ENCODE measurements around the gene CAPN13. TPM values are rescaled to one million over a fixed set of nuclear protein-coding genes. Genes with fewer than 3 reads are reported as not detected.

Gene CAPN13
- total RNA-seq, 2 donors from 2014 or later, result 5.6 to 21.3 TPM

DNA sequence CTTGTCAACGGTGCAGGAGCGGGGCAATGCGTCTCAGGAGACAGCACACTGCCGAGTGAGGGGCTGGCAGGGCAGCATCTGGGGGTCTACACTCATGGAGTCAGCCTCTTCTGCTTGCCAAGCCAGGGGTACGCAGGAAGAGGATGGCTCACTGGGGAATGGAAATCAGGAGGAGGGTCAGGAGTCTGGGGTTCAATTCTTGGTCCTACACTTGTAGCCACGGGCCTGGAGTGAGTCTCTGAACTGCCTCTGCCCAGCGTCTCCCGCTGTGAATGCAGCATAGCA, 70.0 kb downstream of the CAPN13 start:
- DNase-seq (no peak), ATAC-seq (no peak)
- Histone ChIP-seq H3K9me3 (no peaks in the 10 kb centered on the region), H3K27ac (no peak overlapping the region), H3K4me3 (no peak overlapping the region), H3K4me1 (peaks cover 5% of the 10 kb centered on the region), H3K36me3 (replicated peaks in 1 of 2; ENCODE audit: insufficient read depth in 1 of 2, low read depth in 2 of 2) (no peaks in the 10 kb centered on the region), H3K27me3 (no peaks in the 10 kb centered on the region)
- TF ChIP-seq, protein P1, sequence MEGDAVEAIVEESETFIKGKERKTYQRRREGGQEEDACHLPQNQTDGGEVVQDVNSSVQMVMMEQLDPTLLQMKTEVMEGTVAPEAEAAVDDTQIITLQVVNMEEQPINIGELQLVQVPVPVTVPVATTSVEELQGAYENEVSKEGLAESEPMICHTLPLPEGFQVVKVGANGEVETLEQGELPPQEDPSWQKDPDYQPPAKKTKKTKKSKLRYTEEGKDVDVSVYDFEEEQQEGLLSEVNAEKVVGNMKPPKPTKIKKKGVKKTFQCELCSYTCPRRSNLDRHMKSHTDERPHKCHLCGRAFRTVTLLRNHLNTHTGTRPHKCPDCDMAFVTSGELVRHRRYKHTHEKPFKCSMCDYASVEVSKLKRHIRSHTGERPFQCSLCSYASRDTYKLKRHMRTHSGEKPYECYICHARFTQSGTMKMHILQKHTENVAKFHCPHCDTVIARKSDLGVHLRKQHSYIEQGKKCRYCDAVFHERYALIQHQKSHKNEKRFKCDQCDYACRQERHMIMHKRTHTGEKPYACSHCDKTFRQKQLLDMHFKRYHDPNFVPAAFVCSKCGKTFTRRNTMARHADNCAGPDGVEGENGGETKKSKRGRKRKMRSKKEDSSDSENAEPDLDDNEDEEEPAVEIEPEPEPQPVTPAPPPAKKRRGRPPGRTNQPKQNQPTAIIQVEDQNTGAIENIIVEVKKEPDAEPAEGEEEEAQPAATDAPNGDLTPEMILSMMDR (IDR thresholded peaks at IDR 0.05), result no peak
- no peak for TF ChIP-seq POLR2A (IDR thresholded peaks at IDR 0.05)
- intact Hi-C loops (cut with DNase I), result no loop called here
- WGBS, 2 donors, result 64 to 67% methylated on average over 5 to 8 of the region's 8 CpGs

DNA sequence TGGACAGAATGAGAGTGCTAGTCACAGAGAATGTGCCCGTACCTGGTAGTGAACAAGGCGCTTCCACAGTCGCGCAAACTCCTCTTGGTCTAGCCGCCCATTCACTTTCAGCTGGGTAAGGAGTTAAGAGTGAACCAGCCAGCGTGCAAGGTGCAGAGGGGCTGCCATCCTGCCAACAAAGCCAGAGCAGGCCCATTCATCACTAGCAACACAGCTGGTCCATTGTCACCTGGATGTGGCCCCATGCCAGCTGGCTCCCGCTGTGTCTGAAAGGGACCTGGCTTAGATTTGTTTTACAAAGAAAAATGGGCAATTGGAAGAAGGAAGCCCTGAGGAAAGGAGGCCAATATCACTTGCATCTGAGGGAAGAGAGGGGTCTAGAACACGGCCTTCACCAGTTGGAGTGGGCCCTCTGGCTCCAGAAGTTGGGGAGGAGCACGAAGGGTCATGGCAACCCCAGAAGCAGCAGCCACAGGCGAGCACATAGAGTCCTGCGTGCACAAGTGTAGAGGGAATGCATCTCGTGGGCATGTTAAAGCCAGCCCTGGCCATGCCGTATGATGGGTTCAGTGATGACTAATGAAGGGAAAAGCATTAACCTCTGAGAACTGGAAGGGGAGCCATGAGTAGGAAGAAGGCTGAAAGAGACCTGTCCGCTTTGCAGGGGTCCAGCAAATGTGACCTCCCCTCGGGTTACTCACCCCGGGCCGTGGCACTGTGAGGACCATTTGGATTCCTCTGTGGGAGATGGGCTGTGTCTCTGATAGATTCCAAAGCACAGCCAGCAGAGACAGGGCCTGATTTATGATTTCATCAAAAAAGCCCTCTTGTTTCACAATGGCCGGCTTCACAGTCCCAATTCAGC, 70.6 kb downstream of the CAPN13 start:
- Histone ChIP-seq H3K9me3 (no peaks in the 10 kb centered on the region), H3K4me1 (peaks cover 5% of the 10 kb centered on the region), H3K27ac (no peak overlapping the region), H3K36me3 (replicated peaks in 1 of 2; ENCODE audit: insufficient read depth in 1 of 2, low read depth in 2 of 2) (no peaks in the 10 kb centered on the region), H3K4me3 (no peak overlapping the region), H3K27me3 (no peaks in the 10 kb centered on the region)
- TF ChIP-seq POLR2A (IDR thresholded peaks at IDR 0.05), result no peak
- TF ChIP-seq, protein P1 (IDR thresholded peaks at IDR 0.05), result no peak
- WGBS, 2 donors, result 58 to 63% methylated on average over 15 to 18 of the region's 18 CpGs
- DNase-seq, result peak; percentile 52 to 76 (median 65)
- ATAC-seq, result peak; percentile 63
- intact Hi-C loops (cut with DNase I), result no loop called here

DNA sequence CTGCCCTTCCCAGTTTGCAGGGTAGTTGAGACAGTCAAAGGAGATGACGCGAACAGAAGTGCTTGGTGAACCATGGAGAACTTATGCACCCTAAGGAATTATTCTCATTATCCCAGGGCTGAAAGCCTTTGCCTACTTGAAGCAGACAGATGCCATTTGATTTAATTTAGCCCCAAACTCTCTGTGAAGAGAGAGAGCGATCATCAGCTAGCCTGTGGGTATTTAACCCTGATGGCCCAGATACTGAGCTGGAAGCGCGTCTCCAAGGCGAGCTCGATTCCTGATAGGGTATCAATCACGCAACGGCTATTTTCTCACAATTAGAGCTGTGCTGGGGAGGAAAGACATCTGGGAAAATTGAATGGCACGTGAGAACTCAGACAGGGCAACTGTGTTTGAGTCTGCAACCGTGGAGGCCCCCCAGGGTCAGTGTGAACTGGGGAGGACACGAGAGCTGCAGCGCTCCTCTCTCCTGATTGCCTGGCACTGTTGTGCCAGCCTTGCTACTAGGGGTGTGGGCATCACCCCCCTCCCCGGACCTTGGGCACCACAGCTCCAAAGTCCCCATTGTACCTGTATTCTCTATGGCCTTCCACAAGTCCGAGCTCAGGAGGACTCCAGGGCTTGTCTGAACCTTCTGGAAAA, 73.2 kb downstream of the CAPN13 start:
- Histone ChIP-seq H3K9me3 (no peaks in the 10 kb centered on the region), H3K4me3 (no peak overlapping the region), H3K27ac (no peak overlapping the region), H3K36me3 (replicated peaks in 1 of 2; ENCODE audit: insufficient read depth in 1 of 2, low read depth in 2 of 2) (no peaks in the 10 kb centered on the region), H3K27me3 (no peaks in the 10 kb centered on the region), H3K4me1 (peaks cover 5% of the 10 kb centered on the region)
- intact Hi-C loops (cut with DNase I), result no loop called here
- DNase-seq, result no peak
- no peak for TF ChIP-seq POLR2A (IDR thresholded peaks at IDR 0.05)
- WGBS, 2 donors, result 68 to 71% methylated on average over 11 to 15 of the region's 15 CpGs
- ATAC-seq, result no peak

DNA sequence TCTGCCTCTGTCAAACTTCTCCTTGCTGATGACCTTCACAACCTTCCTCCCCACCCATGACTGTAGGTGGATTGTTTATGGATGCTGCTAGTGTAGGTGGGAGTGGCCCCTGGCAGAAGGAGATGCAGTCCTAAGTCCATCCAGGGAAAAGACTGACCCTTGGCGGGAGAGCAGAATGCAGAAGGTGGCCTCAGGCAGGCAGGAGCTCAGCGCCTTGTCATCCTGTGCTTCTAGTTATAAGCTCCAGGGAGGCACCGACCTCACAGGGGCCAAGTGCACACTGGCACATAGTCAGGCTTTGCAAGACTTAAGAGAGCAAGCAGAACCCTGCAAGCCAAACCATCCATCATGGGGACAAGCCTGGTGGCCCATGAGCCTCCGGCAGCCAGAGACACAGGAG, 74.4 kb downstream of the CAPN13 start:
- H3K36me3 ChIP-seq (replicated peaks in 1 of 2; ENCODE audit: insufficient read depth in 1 of 2, low read depth in 2 of 2), result no peaks in the 10 kb centered on the region
- peaks cover 5% of the 10 kb centered on the region for H3K4me1 ChIP-seq
- intact Hi-C loops (cut with DNase I), result no loop called here
- 79 to 86% methylated on average over 4 of the region's 4 CpGs for WGBS, 2 donors
- H3K27me3 ChIP-seq, result no peaks in the 10 kb centered on the region
- H3K27ac ChIP-seq, result no peak overlapping the region
- ATAC-seq, result no peak
- TF ChIP-seq POLR2A (IDR thresholded peaks at IDR 0.05), result no peak
- TF ChIP-seq, protein P1 (IDR thresholded peaks at IDR 0.05), result no peak
- no peaks in the 10 kb centered on the region for H3K9me3 ChIP-seq
- no peak overlapping the region for H3K4me3 ChIP-seq
- DNase-seq, result no peak

DNA sequence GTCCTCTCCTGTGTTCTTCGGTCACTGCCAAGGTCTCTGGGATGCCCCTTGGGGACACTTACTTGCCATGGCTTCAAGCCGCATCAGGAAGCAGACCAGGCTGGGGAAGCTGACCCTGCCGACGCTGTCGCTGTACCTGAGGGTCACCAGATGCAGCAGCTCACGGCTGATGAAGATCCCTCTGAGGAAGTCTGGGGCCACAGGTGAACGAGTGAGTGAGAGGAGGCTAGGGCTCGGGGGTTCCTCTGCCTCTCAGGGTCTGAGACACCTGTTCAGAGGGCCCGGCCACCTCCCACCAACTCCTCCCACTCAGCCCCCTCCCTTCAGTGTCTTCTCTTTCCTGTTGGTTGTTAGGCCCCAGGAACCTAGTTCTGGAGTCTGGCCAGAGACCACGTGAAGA, 74.9 kb downstream of the CAPN13 start:
- H3K36me3 ChIP-seq (replicated peaks in 1 of 2; ENCODE audit: insufficient read depth in 1 of 2, low read depth in 2 of 2), result no peaks in the 10 kb centered on the region
- H3K27me3 ChIP-seq, result no peaks in the 10 kb centered on the region
- no peak overlapping the region for H3K27ac ChIP-seq
- H3K9me3 ChIP-seq, result no peaks in the 10 kb centered on the region
- H3K4me1 ChIP-seq, result peaks cover 5% of the 10 kb centered on the region
- no peak for TF ChIP-seq POLR2A (IDR thresholded peaks at IDR 0.05)
- TF ChIP-seq, protein P1 (IDR thresholded peaks at IDR 0.05), result no peak
- intact Hi-C loops (cut with DNase I), result no loop called here
- DNase-seq (no peak), ATAC-seq (no peak)
- H3K4me3 ChIP-seq, result no peak overlapping the region
- WGBS, 2 donors, result 80 to 82% methylated on average over 10 of the region's 10 CpGs
